ENCODE measurements around the gene PPP1R17.

The PPP1R17 gene

DNA sequence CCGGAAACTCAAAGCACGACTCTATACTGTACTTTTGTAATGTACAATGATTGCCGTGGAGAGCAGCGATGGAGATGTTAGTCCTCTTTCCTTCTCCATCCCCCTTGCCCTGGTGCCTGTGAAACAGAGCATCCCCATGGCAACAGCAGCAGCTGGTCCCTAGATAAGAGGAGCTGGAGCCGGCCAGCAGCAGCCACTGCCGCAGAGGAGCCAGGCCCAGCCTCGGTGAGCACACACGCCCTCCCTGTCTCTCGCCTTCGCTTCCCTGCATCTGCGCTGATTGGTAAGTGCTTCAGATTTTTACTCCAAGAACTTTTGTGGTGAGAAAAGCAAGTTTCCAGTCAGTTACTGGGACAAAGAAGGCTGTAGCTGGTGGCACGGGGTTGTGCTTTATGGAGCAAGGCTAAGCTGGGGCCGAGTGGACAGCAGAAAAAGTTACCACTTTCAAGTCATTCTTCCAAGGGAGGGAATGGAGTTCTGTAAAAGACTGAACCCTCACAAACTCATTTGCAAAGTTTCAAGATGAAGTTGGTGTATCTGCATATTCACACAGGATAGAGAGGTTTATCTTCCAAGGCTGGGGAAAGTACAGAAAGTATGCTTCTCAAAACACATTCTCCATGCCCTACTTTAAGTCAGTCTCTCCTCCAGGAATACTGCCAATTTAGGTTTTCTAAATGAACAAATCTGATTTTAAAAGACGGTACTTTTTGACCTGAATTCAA lies at the start of gene PPP1R17:
Gene PPP1R17 (plus strand): TSS at position 192 of the 725 bp plus-strand sequence. CDS start 5,227 bp downstream, outside the sequence.
- Mint-ChIP-seq H3K27me3 (no peaks in the 10 kb centered on the region), H3K9me3 (no peaks in the 10 kb centered on the region), H3K4me1 (peaks cover 12% of the 10 kb centered on the region), H3K36me3 (no peaks in the 10 kb centered on the region), H3K27ac (peak within 1 kb of the TSS; percentile 85), H3K4me3 (no peak within 1 kb of the TSS)
- ATAC-seq (ENCODE audit: low read depth): no peak
- DNase-seq (ENCODE audit: low spot score in 2 of 2): no peak

DNA sequence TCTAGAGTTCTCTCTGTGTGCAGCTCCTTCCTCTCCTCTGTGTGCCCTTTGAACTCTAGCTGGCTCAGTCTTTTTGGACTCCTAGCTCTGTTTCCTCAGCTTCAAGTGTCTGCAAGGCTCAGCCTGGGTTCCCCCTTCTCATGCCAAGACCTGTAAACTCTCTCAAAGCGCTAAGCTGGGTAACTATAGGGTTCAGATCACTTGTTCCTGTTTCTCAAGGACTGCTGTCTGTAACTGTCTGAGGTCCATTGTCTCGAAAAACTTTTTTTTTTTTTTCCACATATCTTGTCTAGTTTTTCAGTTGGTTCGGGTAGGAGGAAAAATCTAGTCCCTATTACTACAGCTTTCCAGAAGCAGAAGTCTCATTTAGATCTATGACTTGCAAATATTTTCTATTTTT lies 46.6 kb upstream of the PPP1R17 start:
- peaks cover 9% of the 10 kb centered on the region for H3K27me3 Mint-ChIP-seq
- H3K9me3 Mint-ChIP-seq: peaks cover 2% of the 10 kb centered on the region
- H3K36me3 Mint-ChIP-seq: no peaks in the 10 kb centered on the region
- H3K4me3 Mint-ChIP-seq: no peak overlapping the region
- no peak overlapping the region for H3K27ac Mint-ChIP-seq
- no peak for ATAC-seq (ENCODE audit: low read depth)
- H3K4me1 Mint-ChIP-seq: no peaks in the 10 kb centered on the region
- no peak for DNase-seq (ENCODE audit: low spot score in 2 of 2)

DNA sequence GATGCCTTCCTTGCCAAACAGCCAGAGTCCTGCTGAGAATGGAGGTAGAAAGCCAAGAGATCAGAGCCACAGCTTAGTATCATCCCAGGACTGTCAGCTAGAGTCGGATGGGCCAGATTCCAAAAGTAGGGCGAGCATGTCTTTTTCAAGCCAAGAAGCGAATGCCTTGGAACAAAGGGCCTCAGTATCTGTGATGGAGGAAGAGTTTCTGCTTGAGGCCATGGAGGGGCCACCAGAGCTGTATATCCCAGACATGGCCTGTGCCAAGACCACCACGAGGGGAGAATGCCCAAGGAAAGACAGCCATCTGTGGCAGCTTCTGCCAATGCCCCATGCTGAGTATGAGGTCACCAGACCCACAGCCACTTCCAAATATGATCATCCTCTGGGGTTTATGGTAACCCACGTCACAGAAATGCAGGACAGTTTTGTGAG lies 44.3 kb upstream of the PPP1R17 start:
- DNase-seq (ENCODE audit: low spot score in 2 of 2) (no peak), ATAC-seq (ENCODE audit: low read depth) (no peak)
- Mint-ChIP-seq H3K27me3 (peaks cover 9% of the 10 kb centered on the region), H3K36me3 (no peaks in the 10 kb centered on the region), H3K9me3 (peaks cover 2% of the 10 kb centered on the region), H3K4me1 (no peaks in the 10 kb centered on the region), H3K27ac (no peak overlapping the region), H3K4me3 (no peak overlapping the region)

DNA sequence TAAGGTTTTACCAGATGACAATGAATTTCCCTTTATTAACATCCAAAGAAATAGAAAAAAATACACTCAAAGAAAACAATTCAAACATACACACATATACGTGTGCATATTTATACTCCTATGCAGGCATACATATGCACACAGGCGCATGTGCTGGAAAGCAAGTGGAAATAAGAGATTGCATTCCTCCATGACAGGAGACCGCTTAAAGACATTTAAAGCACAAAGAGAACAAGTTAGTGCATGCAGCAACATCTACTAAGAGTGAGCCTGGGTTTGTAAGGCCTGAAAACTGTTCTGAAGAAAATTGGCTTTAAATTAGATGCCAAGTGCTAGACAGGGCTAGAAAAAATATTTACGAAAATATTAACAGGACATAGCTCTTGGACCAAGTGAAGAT lies 40.1 kb upstream of the PPP1R17 start:
- no peaks in the 10 kb centered on the region for H3K9me3 Mint-ChIP-seq
- H3K36me3 Mint-ChIP-seq: no peaks in the 10 kb centered on the region
- no peak for DNase-seq (ENCODE audit: low spot score in 2 of 2)
- no peak for ATAC-seq (ENCODE audit: low read depth)
- no peak overlapping the region for H3K27ac Mint-ChIP-seq
- H3K4me3 Mint-ChIP-seq: no peak overlapping the region
- no peaks in the 10 kb centered on the region for H3K4me1 Mint-ChIP-seq
- H3K27me3 Mint-ChIP-seq: peaks cover 7% of the 10 kb centered on the region

DNA sequence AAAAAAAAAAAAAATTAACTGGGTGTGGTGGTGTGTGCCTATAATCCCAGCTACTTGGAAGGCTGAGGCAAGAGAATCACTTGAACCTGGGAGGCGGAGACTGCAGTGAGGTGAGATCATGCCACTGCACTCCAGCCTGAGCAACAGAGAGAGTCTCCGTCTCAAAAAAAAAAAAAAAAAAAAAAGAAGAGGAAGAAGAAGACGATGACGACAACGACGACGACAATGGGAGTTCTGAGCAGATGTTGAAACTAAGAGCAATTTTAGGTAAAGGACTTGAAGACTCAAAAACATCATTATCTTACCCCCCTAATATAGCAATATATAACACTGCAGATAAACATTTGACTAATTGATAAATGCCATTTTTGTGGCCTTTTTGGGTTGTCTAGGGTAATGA lies 39.5 kb upstream of the PPP1R17 start:
- no peak for ATAC-seq (ENCODE audit: low read depth)
- Mint-ChIP-seq H3K36me3 (no peaks in the 10 kb centered on the region), H3K9me3 (no peaks in the 10 kb centered on the region), H3K27ac (no peak overlapping the region), H3K27me3 (peaks cover 6% of the 10 kb centered on the region), H3K4me1 (no peaks in the 10 kb centered on the region), H3K4me3 (no peak overlapping the region)
- no peak for DNase-seq (ENCODE audit: low spot score in 2 of 2)

DNA sequence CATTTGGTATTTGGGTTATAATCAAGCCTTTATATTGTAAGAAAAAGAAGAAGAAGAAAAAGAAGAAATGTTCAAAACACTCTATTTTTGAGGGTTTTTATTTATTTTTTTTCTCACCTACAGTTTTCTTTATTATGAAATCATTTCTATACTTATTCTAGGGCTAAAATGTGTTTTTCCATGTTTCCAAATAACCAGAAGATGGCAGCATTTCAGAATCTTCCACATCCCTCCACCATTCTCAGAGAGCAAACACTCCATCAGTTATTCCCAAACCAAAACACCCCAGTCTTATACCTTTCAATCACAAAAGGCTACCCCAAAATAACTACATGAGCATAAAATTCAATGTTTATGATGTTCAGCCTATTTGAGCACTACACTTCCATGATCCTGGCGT lies 38.7 kb upstream of the PPP1R17 start:
- no peak overlapping the region for H3K27ac Mint-ChIP-seq
- no peak for ATAC-seq (ENCODE audit: low read depth)
- no peak for DNase-seq (ENCODE audit: low spot score in 2 of 2)

DNA sequence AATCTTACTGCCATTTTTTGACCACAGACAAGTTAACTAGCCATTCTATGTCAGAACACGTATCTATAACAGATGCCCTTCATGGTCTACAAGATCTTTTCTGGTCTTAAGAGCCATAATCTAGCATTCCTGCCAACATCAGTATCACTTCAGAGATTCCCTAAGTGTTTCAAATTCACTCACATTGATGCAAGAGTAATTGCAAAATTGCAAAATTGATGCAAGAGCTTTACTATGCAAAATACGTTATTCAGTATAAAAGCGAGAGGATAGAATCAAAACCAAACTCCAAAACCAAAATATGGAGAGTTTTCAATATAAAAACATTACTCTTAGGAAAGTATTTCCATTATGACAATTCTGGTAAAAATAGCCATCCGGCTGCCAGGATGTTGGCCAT lies 38.1 kb upstream of the PPP1R17 start:
- ATAC-seq (ENCODE audit: low read depth) (no peak), DNase-seq (ENCODE audit: low spot score in 2 of 2) (no peak)
- Mint-ChIP-seq H3K4me1 (no peaks in the 10 kb centered on the region), H3K9me3 (no peaks in the 10 kb centered on the region), H3K36me3 (no peaks in the 10 kb centered on the region), H3K4me3 (no peak overlapping the region), H3K27me3 (no peaks in the 10 kb centered on the region), H3K27ac (no peak overlapping the region)

More for the DNA sequence above, 38.7 kb upstream of the PPP1R17 start:
- Mint-ChIP-seq H3K4me1 (no peaks in the 10 kb centered on the region), H3K4me3 (no peak overlapping the region), H3K9me3 (no peaks in the 10 kb centered on the region), H3K27me3 (peaks cover 3% of the 10 kb centered on the region), H3K36me3 (no peaks in the 10 kb centered on the region)

DNA sequence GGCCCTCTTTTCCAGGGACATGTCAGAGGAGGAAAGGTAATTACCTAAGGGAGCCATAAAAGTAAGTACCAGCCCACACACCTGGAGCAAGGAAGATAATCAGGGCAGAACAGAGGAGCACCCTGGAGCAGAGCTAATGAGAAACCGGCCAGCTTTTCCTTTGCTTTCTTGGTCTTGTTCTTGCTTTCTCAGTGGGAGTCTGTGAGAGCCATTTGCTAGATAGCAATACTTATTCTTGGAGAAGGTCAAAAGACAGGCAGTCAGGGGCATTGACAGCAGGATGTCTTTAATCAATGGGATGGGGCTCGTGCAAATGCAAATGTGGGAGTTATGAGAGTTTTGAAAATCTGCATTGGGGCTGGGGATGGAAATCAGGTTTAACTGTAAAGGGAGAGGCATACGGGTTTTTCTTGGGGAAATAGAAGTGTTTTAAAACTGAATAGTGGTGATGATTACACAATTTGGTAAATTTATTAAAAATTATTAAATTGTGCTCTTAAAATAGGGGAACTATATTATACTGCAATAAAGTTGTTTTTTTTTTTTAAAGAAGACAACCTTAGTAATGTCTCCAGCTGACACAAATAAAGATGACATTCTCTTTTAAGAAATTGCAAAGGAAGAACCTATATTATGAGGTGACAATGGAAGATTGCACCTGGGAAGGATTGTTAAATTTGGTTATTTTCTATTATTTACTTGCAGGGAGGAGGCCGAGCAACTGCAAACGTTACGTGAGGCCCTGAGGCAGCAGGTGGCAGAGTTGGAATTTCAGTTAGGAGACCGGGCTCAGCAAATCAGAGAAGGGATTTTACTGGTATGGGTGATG lies 35.6 kb upstream of the PPP1R17 start:
- ATAC-seq (ENCODE audit: low read depth) (no peak), DNase-seq (ENCODE audit: low spot score in 2 of 2) (no peak)
- Mint-ChIP-seq H3K4me3 (no peak overlapping the region), H3K27ac (no peak overlapping the region), H3K36me3 (no peaks in the 10 kb centered on the region), H3K4me1 (no peaks in the 10 kb centered on the region), H3K27me3 (no peaks in the 10 kb centered on the region), H3K9me3 (no peaks in the 10 kb centered on the region)

DNA sequence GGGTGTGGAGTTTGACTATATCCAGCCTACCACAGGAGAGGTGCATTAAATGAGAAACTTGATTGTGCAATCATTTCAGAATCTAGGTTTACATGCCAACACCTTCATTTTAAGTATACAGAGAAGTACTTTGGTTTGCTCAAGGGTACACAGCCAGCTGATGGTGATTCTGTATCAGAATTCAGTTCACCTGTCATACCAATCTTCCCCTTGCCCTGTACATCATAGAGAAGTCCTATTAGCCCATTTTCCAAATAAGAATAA lies 35.0 kb upstream of the PPP1R17 start:
- no peaks in the 10 kb centered on the region for H3K4me1 Mint-ChIP-seq
- no peak overlapping the region for H3K4me3 Mint-ChIP-seq
- no peak for ATAC-seq (ENCODE audit: low read depth)
- H3K27me3 Mint-ChIP-seq: no peaks in the 10 kb centered on the region
- no peaks in the 10 kb centered on the region for H3K9me3 Mint-ChIP-seq
- H3K36me3 Mint-ChIP-seq: no peaks in the 10 kb centered on the region
- DNase-seq (ENCODE audit: low spot score in 2 of 2): no peak
- no peak overlapping the region for H3K27ac Mint-ChIP-seq

DNA sequence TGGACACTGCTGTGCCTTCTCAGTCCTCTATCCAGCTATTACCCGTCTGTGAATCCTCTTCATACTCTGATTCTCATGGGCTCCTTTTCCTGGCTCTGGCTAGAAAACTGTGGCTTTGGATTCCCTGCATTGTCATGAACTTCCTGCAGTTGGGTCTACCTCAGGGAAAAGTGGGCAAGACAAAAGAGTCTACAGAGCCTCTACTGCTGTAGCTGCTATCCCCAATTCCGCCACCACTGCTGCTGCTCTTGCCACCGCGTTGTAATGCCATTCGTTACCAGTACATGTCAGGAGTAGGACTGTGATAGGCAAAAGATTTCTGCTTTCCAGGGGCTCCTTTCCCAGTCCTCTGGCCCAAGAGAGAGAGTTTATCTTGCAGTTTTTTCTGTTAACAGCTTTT lies 23.9 kb upstream of the PPP1R17 start:
- no peak for DNase-seq (ENCODE audit: low spot score in 2 of 2)
- Mint-ChIP-seq H3K4me3 (no peak overlapping the region), H3K27me3 (peaks cover 1% of the 10 kb centered on the region), H3K27ac (no peak overlapping the region), H3K9me3 (peaks cover 3% of the 10 kb centered on the region), H3K36me3 (no peaks in the 10 kb centered on the region), H3K4me1 (no peaks in the 10 kb centered on the region)
- no peak for ATAC-seq (ENCODE audit: low read depth)

DNA sequence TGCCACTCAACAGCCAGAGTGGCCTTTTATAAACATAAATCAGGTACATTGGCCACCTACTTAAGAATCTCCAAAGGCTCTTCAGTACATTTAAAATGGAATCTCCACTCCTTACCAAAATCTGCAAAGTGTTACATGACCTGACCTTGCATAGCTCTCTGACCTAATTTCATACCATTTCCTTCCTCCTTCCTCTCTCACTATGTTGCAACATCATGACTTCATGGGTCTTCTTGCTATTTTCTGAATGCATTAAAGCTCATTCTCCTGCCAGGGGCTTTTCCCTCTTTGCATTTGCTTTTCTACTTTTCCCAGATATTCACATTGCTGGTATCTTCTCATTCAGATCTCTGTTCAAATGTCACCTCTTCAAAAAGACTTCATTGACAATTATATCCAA lies 22.1 kb upstream of the PPP1R17 start:
- DNase-seq (ENCODE audit: low spot score in 2 of 2) (no peak), ATAC-seq (ENCODE audit: low read depth) (no peak)
- Mint-ChIP-seq H3K9me3 (peaks cover 3% of the 10 kb centered on the region), H3K4me1 (no peaks in the 10 kb centered on the region), H3K36me3 (no peaks in the 10 kb centered on the region), H3K27me3 (peaks cover 2% of the 10 kb centered on the region), H3K4me3 (no peak overlapping the region), H3K27ac (no peak overlapping the region)

DNA sequence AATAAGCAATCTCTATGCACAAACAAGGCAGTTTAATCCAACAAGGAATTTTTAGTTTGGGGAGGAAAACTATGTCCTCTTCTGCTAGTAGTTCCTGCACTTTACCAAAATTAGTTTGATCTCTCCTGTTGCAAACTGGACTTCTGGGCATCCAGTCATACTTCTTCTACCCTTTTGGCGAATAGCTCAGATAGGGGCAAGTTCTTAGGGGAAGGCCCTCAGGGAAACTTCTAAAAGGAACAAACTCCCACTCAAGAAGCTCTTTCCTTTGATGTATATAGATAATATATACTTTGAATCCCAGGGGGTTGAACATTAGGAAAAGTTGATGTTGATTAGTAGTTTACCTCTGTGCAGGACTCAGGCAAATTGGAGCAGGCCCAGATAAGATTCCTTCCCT lies 21.5 kb upstream of the PPP1R17 start:
- DNase-seq (ENCODE audit: low spot score in 2 of 2): no peak
- Mint-ChIP-seq H3K9me3 (peaks cover 2% of the 10 kb centered on the region), H3K4me1 (no peaks in the 10 kb centered on the region), H3K27ac (no peak overlapping the region), H3K36me3 (no peaks in the 10 kb centered on the region), H3K4me3 (no peak overlapping the region), H3K27me3 (peaks cover 4% of the 10 kb centered on the region)
- no peak for ATAC-seq (ENCODE audit: low read depth)

DNA sequence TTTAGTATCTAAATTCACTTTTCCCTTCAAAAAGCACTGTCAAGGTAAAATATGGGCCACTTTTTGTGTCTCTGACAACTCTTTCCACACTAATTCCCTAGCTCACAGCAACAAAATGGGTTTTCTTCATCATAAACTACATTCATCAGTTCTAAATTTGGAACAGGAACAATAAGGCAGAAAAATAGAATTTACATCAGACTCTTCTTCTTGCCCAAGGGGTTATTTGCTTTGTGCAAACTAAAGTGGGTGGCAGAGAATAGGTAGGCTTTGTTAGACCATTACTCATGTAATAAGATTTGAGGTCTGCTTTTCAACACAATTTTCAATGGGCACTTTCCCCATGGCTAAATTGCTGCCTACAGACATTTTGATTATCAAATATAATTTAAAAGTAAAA lies 17.6 kb upstream of the PPP1R17 start:
- no peak for DNase-seq (ENCODE audit: low spot score in 2 of 2)

DNA sequence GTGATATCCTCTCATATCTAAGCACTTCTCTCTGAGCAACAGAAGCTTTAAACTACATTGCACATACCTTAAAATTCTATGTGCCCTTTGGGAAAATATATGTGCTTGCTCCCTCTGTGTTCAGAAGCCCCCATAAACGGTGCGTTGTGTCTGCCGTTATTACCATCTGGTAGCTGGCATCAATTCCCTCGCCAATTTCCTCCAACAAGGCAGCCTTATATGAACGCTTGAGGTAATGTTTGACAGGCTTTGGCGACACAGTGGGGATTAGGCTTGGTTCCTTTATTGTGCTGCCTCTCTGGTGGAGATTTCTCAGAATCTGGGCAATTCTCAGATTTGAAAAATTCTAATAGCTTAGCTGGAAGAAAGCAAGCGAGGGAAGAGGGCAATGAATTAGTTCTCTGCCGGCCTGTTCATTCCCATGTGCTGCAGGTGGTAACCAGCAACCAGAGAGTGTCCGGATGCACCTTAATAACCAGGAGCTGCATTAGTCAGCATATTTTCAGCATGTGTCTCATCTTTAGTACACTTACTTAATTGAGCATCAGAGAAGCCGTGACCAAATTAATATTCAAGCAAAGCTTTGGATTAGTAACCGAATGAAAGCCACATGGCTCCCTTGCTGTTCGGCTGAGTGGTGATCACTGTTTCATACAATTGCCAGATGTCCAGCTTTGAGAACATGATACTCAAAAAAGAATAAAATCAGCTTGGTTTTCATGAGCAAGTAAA lies 7.3 kb upstream of the PPP1R17 start:
- Mint-ChIP-seq H3K4me3 (no peak overlapping the region), H3K9me3 (no peaks in the 10 kb centered on the region), H3K36me3 (no peaks in the 10 kb centered on the region), H3K27me3 (no peaks in the 10 kb centered on the region), H3K27ac (no peak overlapping the region), H3K4me1 (no peaks in the 10 kb centered on the region)
- DNase-seq (ENCODE audit: low spot score in 2 of 2) (no peak), ATAC-seq (ENCODE audit: low read depth) (no peak)

More for the DNA sequence above, 17.6 kb upstream of the PPP1R17 start:
- no peak for ATAC-seq (ENCODE audit: low read depth)
- peaks cover 7% of the 10 kb centered on the region for H3K27me3 Mint-ChIP-seq
- no peak overlapping the region for H3K4me3 Mint-ChIP-seq
- H3K9me3 Mint-ChIP-seq: no peaks in the 10 kb centered on the region
- no peaks in the 10 kb centered on the region for H3K36me3 Mint-ChIP-seq
- no peak overlapping the region for H3K27ac Mint-ChIP-seq
- H3K4me1 Mint-ChIP-seq: no peaks in the 10 kb centered on the region

All from memory B cell (primary cell).